A549 (cell line): ENCODE results near the gene NRAP. TPM values are rescaled to one million over a fixed set of nuclear protein-coding genes. Genes with fewer than 3 reads are reported as not detected.
A peak's percentile ranks its signal among the peaks of the same experiment; 100 is the strongest.

ENCODE experiments used
- ATAC-seq, 2 experiments: fragments of 200-7000 bp in 1 of 2; fragments of >200 bp in 1 of 2; cut with Nextera tagmentation in 1 of 2; cut with Tn5 transposase in 1 of 2; 3 replicates each; pipeline versions ENCODE4 v1.8.0 to v1.9.1; 2018 to 2020; ENCODE audit warnings: mild to moderate bottlenecking in 1 of 2, moderate library complexity in 1 of 2
- CTCF ChIA-PET: fragments of 300-600 bp; sonication (Branson Sonifier 250); formaldehyde crosslinking; extraction: SDS; loops from one replicate; lab custom pipeline; 2021; ENCODE audit warnings: antibody characterized with exemption, inconsistent platforms; lab: Yijun Ruan, JAX
- POLR2A ChIA-PET: fragments of 350-600 bp; formaldehyde crosslinking; extraction: SDS; loops from one replicate; lab custom pipeline; 2021; ENCODE audit warnings: antibody characterized with exemption, inconsistent platforms; lab: Yijun Ruan, JAX
- DNase-seq, 2 experiments: peaks; one replicate each; pipeline versions ENCODE4 v3.0.0 to v3.0.0-alpha.2; 2011 to 2016; ENCODE audit warnings: low read depth in 1 of 2, low spot score in 1 of 2
- FAIRE-seq: peaks from 2 replicates; lab custom pipeline; 2011; peaks lifted over from hg19 to GRCh38; lab: Jason Lieb, UNC
- H3K27ac ChIP-seq, 2 experiments: fragments of >200 bp; sonication (Bioruptor Twin); formaldehyde crosslinking; 3 replicates each; pipeline ENCODE4 v1.5.1; 2016 to 2017
- H3K4me1 ChIP-seq: fragments of >200 bp; sonication (Bioruptor Twin); formaldehyde crosslinking; 3 replicates; pipeline ENCODE4 v1.6.1; 2016
- H3K4me2 ChIP-seq: fragments of >200 bp; sonication (Bioruptor Twin); formaldehyde crosslinking; 3 replicates; pipeline ENCODE4 v1.6.1; 2016
- H3K4me3 ChIP-seq: fragments of >200 bp; sonication (Bioruptor Twin); formaldehyde crosslinking; 3 replicates; pipeline ENCODE4 v1.5.1; 2016
- H3K9me3 ChIP-seq: fragments of >200 bp; sonication (Bioruptor Twin); formaldehyde crosslinking; 3 replicates; pipeline ENCODE4 v1.6.1; 2016
- BHLHE40 ChIP-seq: IDR thresholded peaks from 2 replicates; pipeline ENCODE4 v1.6.1; 2012; ENCODE audit warnings: low read depth, low read length, inconsistent platforms
- CHD2 ChIP-seq: fragments of 150-350 bp; IDR thresholded peaks from 2 replicates; pipeline ENCODE4 v1.6.1; 2014; ENCODE audit warnings: low read length; ENCODE audit not compliant: partially characterized antibody
- CHD4 ChIP-seq: fragments of 200-600 bp; sonication (generic); IDR thresholded peaks from 2 replicates; pipeline ENCODE4 v1.6.1; 2016; ENCODE audit warnings: antibody characterized with exemption, mild to moderate bottlenecking, borderline replicate concordance
- EHF ChIP-seq: fragments of 250-450 bp; sonication (Bioruptor Pico); IDR thresholded peaks from 2 replicates; pipeline ENCODE4 v1.5.0; 2020; ENCODE audit warnings: mild to moderate bottlenecking
- ESRRA ChIP-seq: fragments of 150-350 bp; IDR thresholded peaks from 2 replicates; pipeline ENCODE4 v1.6.1; 2014; ENCODE audit warnings: mild to moderate bottlenecking, low read length, borderline replicate concordance
- FOSB ChIP-seq: fragments of 250-450 bp; sonication (Bioruptor Pico); IDR thresholded peaks from 2 replicates; pipeline ENCODE4 v1.5.0; 2020; ENCODE audit warnings: mild to moderate bottlenecking, moderate library complexity
- FOXS1 ChIP-seq: fragments of 250-450 bp; sonication (Bioruptor Pico); IDR thresholded peaks from 2 replicates; pipeline ENCODE4 v1.5.0; 2020; ENCODE audit warnings: mild to moderate bottlenecking, moderate library complexity
- GATA3 ChIP-seq: IDR thresholded peaks from 2 replicates; pipeline ENCODE4 v1.6.1; 2012; ENCODE audit warnings: borderline replicate concordance
- HOXB5 ChIP-seq: fragments of 250-450 bp; sonication (Bioruptor Pico); IDR thresholded peaks from 2 replicates; pipeline ENCODE4 v1.5.0; 2020; ENCODE audit warnings: mild to moderate bottlenecking, moderate library complexity
- JUNB ChIP-seq: fragments of >200 bp; sonication (Bioruptor Twin); formaldehyde crosslinking; IDR thresholded peaks from 2 replicates; pipeline ENCODE4 v1.6.1; 2016
- KDM1A ChIP-seq: fragments of 200-600 bp; sonication (generic); IDR thresholded peaks from 2 replicates; pipeline ENCODE4 v1.6.1; 2016; ENCODE audit warnings: low read depth, mild to moderate bottlenecking
- KDM5A ChIP-seq: fragments of 200-600 bp; sonication (generic); IDR thresholded peaks from 2 replicates; pipeline ENCODE4 v1.6.1; 2016; ENCODE audit warnings: antibody characterized with exemption, mild to moderate bottlenecking
- MAFK ChIP-seq: fragments of 450-650 bp; IDR thresholded peaks from 2 replicates; pipeline ENCODE4 v1.6.1; 2014; ENCODE audit not compliant: partially characterized antibody
- NR3C1 ChIP-seq: fragments of >200 bp; sonication (Bioruptor Twin); formaldehyde crosslinking; IDR thresholded peaks from 3 replicates; pipeline ENCODE4 v1.6.1; 2017
- PHF8 ChIP-seq: fragments of 200-600 bp; sonication (generic); IDR thresholded peaks from 2 replicates; pipeline ENCODE4 v1.6.1; 2016; ENCODE audit warnings: low read depth, mild to moderate bottlenecking, antibody characterized with exemption, moderate library complexity, borderline replicate concordance
- RCOR1 ChIP-seq: fragments of 150-350 bp; IDR thresholded peaks from 2 replicates; pipeline ENCODE4 v1.6.1; 2014; ENCODE audit warnings: antibody characterized with exemption, low read length, low read depth
- RNF2 ChIP-seq: fragments of 200-600 bp; sonication (generic); IDR thresholded peaks from 2 replicates; pipeline ENCODE4 v1.6.1; 2016; ENCODE audit warnings: low read depth, mild to moderate bottlenecking, antibody characterized with exemption, moderate library complexity, borderline replicate concordance
- TFCP2L1 ChIP-seq: fragments of 250-450 bp; sonication (Bioruptor Pico); IDR thresholded peaks from 2 replicates; pipeline ENCODE4 v1.5.0; 2021; ENCODE audit warnings: mild to moderate bottlenecking
- TP53 ChIP-seq: fragments of 250-450 bp; sonication (Bioruptor Pico); IDR thresholded peaks from 2 replicates; pipeline ENCODE4 v1.5.0; 2021; ENCODE audit warnings: mild to moderate bottlenecking, moderate library complexity
- WGBS: methylation state at CpG from one replicate; pipeline ENCODE4 v1.1.6; 2017; ENCODE audit errors: missing lambda C conversion rate; 5-methylcytosine and 5-hydroxymethylcytosine counted together
- polyA plus RNA-seq, 4 experiments: library from polyadenylated mRNA; depleted of rRNA in 3 of 4; stranded (reverse); fragments of >200 nt; fragmentation: RNase III in 1 of 4; extraction: RNeasy Plus Mini Kit Qiagen cat#74134 plus additional on column Dnase treatment in 1 of 4; gene quantifications; 2 replicates in 3 of 4; 3 replicates in 1 of 4; pipeline ENCODE4 v1.2.3, GENCODE V29; 2011 to 2017
- TF ChIP-seq, protein P1 (sequence below): IDR thresholded peaks from 2 replicates; pipeline ENCODE4 v1.6.1; 2012
- TF ChIP-seq, protein P2 (sequence below): IDR thresholded peaks from 2 replicates; pipeline ENCODE4 v1.6.1; 2012
- TF ChIP-seq, protein P3 (sequence below): fragments of 150-350 bp; IDR thresholded peaks from 2 replicates; pipeline ENCODE4 v1.6.1; 2014; ENCODE audit warnings: low read depth, mild to moderate bottlenecking, low read length
- TF ChIP-seq, protein P4 (sequence below): fragments of 450-650 bp; IDR thresholded peaks from 2 replicates; pipeline ENCODE4 v1.6.1; 2014; ENCODE audit warnings: antibody characterized with exemption
- TF ChIP-seq, protein P5 (sequence below): fragments of 250-450 bp; sonication (Bioruptor Pico); IDR thresholded peaks from 2 replicates; pipeline ENCODE4 v1.5.0; 2021; ENCODE audit warnings: mild to moderate bottlenecking, moderate library complexity, borderline replicate concordance
- TF ChIP-seq, protein P6 (sequence below): fragments of >200 bp; sonication (Bioruptor Twin); formaldehyde crosslinking; IDR thresholded peaks from 3 replicates; pipeline ENCODE4 v1.5.1; 2016
- TF ChIP-seq, protein P7 (sequence below): IDR thresholded peaks from 2 replicates; pipeline ENCODE4 v1.6.1; 2012; ENCODE audit warnings: low read depth, borderline replicate concordance

Gene NRAP
- polyA plus RNA-seq, 2 of the 4 experiments (the other 2 are of a cell fraction) = not detected

DNA sequence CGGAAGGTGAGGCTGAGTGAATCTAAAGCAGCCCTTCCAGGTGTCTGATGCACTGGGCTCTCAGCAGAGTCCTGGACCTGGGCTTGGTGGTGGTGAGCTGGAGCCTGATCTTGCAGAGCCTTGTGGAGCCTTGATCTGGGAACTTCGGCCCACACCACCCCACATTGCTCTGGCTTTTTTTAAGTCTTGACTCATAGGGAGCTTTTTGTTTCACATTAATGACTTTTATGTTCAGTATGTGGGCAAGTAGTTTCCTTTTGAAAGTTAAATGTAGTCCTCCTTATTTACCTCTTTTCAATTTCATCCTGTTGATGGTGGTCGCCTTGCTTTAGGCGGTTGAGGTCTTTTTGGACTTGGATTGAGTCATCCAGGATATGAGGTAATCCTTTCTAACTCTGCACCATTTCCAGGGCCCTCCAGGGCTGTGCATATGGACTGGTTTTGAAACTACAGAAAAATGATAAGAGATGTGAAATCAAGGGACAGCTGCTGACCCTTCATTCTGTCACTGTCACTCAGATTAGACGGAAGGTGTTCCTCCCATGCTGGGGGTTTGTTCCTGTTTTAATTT is 2.9 kb upstream of the NRAP start (continued):
- no peak for TF ChIP-seq CHD2
- TF ChIP-seq, protein P1, sequence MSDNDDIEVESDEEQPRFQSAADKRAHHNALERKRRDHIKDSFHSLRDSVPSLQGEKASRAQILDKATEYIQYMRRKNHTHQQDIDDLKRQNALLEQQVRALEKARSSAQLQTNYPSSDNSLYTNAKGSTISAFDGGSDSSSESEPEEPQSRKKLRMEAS = no peak

DNA sequence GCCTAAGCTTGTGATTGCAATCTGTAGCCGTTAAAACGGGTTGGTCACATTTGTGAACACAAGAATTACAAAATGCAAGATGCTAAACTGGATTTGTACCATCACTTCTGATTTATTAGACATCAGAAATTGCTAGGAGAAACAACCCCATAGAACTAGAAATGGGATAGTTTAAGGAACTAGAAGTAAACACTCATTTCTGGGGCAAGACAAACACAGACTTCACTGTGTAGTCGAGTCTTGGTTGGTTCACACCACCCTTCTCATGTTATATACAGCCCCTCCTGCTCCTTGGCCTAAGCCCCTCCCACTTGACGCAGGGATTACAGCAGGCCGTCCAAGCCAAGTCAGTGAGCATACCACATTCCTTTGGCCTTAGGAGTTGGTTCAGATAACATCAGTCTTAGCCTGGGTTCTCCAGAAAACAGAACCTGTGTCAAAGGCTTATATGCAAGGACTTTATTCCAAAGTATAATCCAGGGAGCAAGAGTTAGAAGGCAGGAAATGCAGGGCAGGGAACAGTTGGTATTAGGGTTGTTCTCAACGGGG is 2.0 kb upstream of the NRAP start:
- ChIA-PET POLR2A (no interaction called here), CTCF (interaction anchor here (1.2 to 1.4 kb wide), 2 partner anchors 9 to 26 kb away, joined by 3 read pairs; no protein-coding TSS in a partner anchor)
- Histone ChIP-seq H3K4me3 (no peak overlapping the region), H3K9me3 (no peaks in the 10 kb centered on the region), H3K4me1 (0 out of 3 replicates have a peak, but pooled peaks cover 2% of the 10 kb centered on the region), H3K27ac (no peak overlapping the region), H3K4me2 (no peak overlapping the region)
- DNase-seq (peak in 1 of 2 experiments; percentile 29), FAIRE-seq (no peak), ATAC-seq (peak in 1 of 2 experiments; percentile 74; a peak in 4 of 6 replicates)
- no peak for TF ChIP-seq TP53
- TF ChIP-seq HOXB5 (CRISPR knock-in tag) = no peak
- no peak for TF ChIP-seq MAFK
- TF ChIP-seq, protein P2, sequence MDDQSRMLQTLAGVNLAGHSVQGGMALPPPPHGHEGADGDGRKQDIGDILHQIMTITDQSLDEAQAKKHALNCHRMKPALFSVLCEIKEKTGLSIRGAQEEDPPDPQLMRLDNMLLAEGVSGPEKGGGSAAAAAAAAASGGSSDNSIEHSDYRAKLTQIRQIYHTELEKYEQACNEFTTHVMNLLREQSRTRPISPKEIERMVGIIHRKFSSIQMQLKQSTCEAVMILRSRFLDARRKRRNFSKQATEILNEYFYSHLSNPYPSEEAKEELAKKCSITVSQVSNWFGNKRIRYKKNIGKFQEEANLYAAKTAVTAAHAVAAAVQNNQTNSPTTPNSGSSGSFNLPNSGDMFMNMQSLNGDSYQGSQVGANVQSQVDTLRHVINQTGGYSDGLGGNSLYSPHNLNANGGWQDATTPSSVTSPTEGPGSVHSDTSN = no peak
- TF ChIP-seq EHF (CRISPR knock-in tag) = no peak
- TF ChIP-seq KDM1A = no peak
- TF ChIP-seq, protein P3, sequence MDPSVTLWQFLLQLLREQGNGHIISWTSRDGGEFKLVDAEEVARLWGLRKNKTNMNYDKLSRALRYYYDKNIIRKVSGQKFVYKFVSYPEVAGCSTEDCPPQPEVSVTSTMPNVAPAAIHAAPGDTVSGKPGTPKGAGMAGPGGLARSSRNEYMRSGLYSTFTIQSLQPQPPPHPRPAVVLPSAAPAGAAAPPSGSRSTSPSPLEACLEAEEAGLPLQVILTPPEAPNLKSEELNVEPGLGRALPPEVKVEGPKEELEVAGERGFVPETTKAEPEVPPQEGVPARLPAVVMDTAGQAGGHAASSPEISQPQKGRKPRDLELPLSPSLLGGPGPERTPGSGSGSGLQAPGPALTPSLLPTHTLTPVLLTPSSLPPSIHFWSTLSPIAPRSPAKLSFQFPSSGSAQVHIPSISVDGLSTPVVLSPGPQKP = no peak
- TF ChIP-seq, protein P4, sequence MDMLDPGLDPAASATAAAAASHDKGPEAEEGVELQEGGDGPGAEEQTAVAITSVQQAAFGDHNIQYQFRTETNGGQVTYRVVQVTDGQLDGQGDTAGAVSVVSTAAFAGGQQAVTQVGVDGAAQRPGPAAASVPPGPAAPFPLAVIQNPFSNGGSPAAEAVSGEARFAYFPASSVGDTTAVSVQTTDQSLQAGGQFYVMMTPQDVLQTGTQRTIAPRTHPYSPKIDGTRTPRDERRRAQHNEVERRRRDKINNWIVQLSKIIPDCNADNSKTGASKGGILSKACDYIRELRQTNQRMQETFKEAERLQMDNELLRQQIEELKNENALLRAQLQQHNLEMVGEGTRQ = no peak
- TF ChIP-seq, protein P5, sequence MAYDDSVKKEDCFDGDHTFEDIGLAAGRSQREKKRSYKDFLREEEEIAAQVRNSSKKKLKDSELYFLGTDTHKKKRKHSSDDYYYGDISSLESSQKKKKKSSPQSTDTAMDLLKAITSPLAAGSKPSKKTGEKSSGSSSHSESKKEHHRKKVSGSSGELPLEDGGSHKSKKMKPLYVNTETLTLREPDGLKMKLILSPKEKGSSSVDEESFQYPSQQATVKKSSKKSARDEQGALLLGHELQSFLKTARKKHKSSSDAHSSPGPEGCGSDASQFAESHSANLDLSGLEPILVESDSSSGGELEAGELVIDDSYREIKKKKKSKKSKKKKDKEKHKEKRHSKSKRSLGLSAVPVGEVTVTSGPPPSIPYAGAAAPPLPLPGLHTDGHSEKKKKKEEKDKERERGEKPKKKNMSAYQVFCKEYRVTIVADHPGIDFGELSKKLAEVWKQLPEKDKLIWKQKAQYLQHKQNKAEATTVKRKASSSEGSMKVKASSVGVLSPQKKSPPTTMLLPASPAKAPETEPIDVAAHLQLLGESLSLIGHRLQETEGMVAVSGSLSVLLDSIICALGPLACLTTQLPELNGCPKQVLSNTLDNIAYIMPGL (CRISPR knock-in tag) = no peak
- TF ChIP-seq FOSB = no peak
- TF ChIP-seq, protein P6, sequence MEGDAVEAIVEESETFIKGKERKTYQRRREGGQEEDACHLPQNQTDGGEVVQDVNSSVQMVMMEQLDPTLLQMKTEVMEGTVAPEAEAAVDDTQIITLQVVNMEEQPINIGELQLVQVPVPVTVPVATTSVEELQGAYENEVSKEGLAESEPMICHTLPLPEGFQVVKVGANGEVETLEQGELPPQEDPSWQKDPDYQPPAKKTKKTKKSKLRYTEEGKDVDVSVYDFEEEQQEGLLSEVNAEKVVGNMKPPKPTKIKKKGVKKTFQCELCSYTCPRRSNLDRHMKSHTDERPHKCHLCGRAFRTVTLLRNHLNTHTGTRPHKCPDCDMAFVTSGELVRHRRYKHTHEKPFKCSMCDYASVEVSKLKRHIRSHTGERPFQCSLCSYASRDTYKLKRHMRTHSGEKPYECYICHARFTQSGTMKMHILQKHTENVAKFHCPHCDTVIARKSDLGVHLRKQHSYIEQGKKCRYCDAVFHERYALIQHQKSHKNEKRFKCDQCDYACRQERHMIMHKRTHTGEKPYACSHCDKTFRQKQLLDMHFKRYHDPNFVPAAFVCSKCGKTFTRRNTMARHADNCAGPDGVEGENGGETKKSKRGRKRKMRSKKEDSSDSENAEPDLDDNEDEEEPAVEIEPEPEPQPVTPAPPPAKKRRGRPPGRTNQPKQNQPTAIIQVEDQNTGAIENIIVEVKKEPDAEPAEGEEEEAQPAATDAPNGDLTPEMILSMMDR = no peak
- TF ChIP-seq JUNB = no peak
- TF ChIP-seq RCOR1 = no peak
- TF ChIP-seq BHLHE40 = no peak
- TF ChIP-seq TFCP2L1 (CRISPR knock-in tag) = no peak
- WGBS = 24% methylated on average over 6 of the region's 6 CpGs

DNA sequence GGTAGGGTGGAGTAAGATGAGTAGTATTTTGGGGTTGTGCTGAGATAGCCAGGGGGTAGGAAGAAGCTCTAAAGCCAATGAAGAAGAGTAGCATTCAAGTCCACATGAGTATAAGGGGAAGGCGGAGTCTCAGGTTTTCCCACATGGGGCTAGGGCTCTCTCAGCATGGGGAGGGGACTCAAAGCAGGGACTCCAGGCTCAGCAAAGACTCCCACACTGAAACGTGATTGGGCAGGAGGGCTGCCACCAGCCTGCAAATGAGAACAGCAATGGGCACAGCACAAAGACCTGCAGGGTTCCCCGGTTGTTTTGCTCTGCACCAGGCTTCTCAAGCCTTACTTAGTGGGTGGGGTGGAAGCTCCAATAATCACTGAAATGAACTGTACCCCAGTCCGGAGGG is 1.5 kb upstream of the NRAP start:
- CTCF ChIA-PET = interaction anchor here (0.6 to 1.2 kb wide), 2 partner anchors 9 to 306 kb away, joined by 3 read pairs; no protein-coding TSS in a partner anchor
- WGBS = 70% methylated on average over 4 of the region's 4 CpGs
- no peak for DNase-seq
- Histone ChIP-seq H3K9me3 (no peaks in the 10 kb centered on the region), H3K27ac (no peak overlapping the region), H3K4me3 (no peak overlapping the region), H3K4me1 (0 out of 3 replicates have a peak, but pooled peaks cover 2% of the 10 kb centered on the region), H3K4me2 (no peak overlapping the region)
- no peak for FAIRE-seq
- no peak for ATAC-seq
- POLR2A ChIA-PET = no interaction called here
- TF ChIP-seq PHF8 = no peak
- TF ChIP-seq NR3C1 = no peak
- no peak for TF ChIP-seq KDM5A
- TF ChIP-seq, protein P7, sequence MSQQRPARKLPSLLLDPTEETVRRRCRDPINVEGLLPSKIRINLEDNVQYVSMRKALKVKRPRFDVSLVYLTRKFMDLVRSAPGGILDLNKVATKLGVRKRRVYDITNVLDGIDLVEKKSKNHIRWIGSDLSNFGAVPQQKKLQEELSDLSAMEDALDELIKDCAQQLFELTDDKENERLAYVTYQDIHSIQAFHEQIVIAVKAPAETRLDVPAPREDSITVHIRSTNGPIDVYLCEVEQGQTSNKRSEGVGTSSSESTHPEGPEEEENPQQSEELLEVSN = no peak
- TF ChIP-seq CHD2 = no peak
- no peak for TF ChIP-seq FOXS1 (CRISPR knock-in tag)
- no peak for TF ChIP-seq GATA3
- no peak for TF ChIP-seq RNF2
- TF ChIP-seq ESRRA = no peak
- TF ChIP-seq, protein P5 (CRISPR knock-in tag) = no peak
- no peak for TF ChIP-seq CHD4
